Lower leg skin (tissue), 4 donors: ENCODE measurements around the gene BSG. TPM values are rescaled to one million over a fixed set of nuclear protein-coding genes. Genes with fewer than 3 reads are reported as not detected.
"Not testable (repeated sequence)": the region's sequence is repeated elsewhere in the genome, so short reads cannot be mapped to it uniquely, and the experiment has no call there.

Experiments
- DNase-seq, 2 donors: peaks; one replicate each; pipeline ENCODE4 v3.0.0-alpha.2; 2019; ENCODE audit warnings: low spot score in 2 of 2
- H3K4me3 ChIP-seq: fragments of 200-600 bp; sonication (generic); 2 replicates; pipeline ENCODE4 v1.5.1; 2017; ENCODE audit warnings: mild to moderate bottlenecking, low read depth; ENCODE audit not compliant: poor library complexity, severe bottlenecking
- CTCF ChIP-seq, 3 donors: fragments of 450-650 bp; IDR thresholded peaks; one replicate each; pipeline ENCODE4 v1.5.1; 2016; ENCODE audit warnings: antibody characterized with exemption in 3 of 3, mild to moderate bottlenecking in 3 of 3, moderate library complexity in 2 of 3
- POLR2A ChIP-seq, 2 donors: fragments of 450-650 bp; IDR thresholded peaks; one replicate each; pipeline ENCODE4 v1.6.1; 2016 to 2017; ENCODE audit warnings: antibody characterized with exemption in 2 of 2, mild to moderate bottlenecking in 1 of 2, moderate library complexity in 1 of 2
- WGBS, 2 donors: methylation state at CpG; one replicate each; pipeline ENCODE4 v1.1.5; 2018; 5-methylcytosine and 5-hydroxymethylcytosine counted together
- intact Hi-C: fragments of 100-400 bp; cut with DNase I; formaldehyde crosslinking; loops from one replicate; pipeline ENCODE4 v1.15.0; 2023; ENCODE audit warnings: low total_unique reads
- total RNA-seq, 4 donors: library from RNA; depleted of rRNA; stranded (reverse); fragments of >200 nt; gene quantifications; one replicate each; pipeline ENCODE4 v1.1.0, GENCODE V29; 2016

BSG gene
- total RNA-seq, 4 donors from 2014 or later = 288 to 344 (median 307) TPM

- 84 to 85% methylated on average over 27 to 34 of the region's 35 CpGs for WGBS, 2 donors
- intact Hi-C loops = no loop called here
- TF ChIP-seq CTCF (IDR thresholded peaks at IDR 0.05) = no peak
- TF ChIP-seq POLR2A (IDR thresholded peaks at IDR 0.05) = no peak
- H3K4me3 ChIP-seq = no peak overlapping the region
- no peak for DNase-seq
Measured at GRCh38 chr19:602391-603301, 30.2 kb downstream of the BSG start.

GRCh38 chr19:603302-603639 lies 30.9 kb downstream of the BSG start:
- DNase-seq, H3K4me3 ChIP-seq, intact Hi-C loops: not testable (repeated sequence)
- WGBS, 2 donors = 85 to 86% methylated on average over 13 of the region's 13 CpGs

- intact Hi-C loops, DNase-seq, H3K4me3 ChIP-seq: not testable (repeated sequence)
- 92 to 93% methylated on average over 18 to 20 of the region's 20 CpGs for WGBS, 2 donors
Measured at GRCh38 chr19:603779-604178, 31.4 kb downstream of the BSG start.

GRCh38 chr19:604355-604754 lies 32.0 kb downstream of the BSG start:
- 83% methylated on average over 11 of the region's 11 CpGs for WGBS, 2 donors
- no peak for DNase-seq
- intact Hi-C loops = no loop called here
- no peak for TF ChIP-seq CTCF (IDR thresholded peaks at IDR 0.05)
- no peak for TF ChIP-seq POLR2A (IDR thresholded peaks at IDR 0.05)
- H3K4me3 ChIP-seq = no peak overlapping the region

- H3K4me3 ChIP-seq, DNase-seq, intact Hi-C loops: not testable (repeated sequence)
- 80 to 83% methylated on average over 18 to 26 of the region's 34 CpGs for WGBS, 2 donors
Measured at GRCh38 chr19:605061-605971, 32.9 kb downstream of the BSG start.

GRCh38 chr19:607301-608154 lies 35.1 kb downstream of the BSG start:
- TF ChIP-seq CTCF (IDR thresholded peaks at IDR 0.05) (no peak), POLR2A (IDR thresholded peaks at IDR 0.05) (no peak)
- intact Hi-C loops = no loop called here
- no peak overlapping the region for H3K4me3 ChIP-seq
- WGBS, 2 donors = 82 to 87% methylated on average over 25 to 27 of the region's 30 CpGs
- no peak for DNase-seq
